Femur (tissue), 1 donor: Measurements from ENCODE around the gene PDILT.
"Not testable (repeated sequence)": the region's sequence is repeated elsewhere in the genome, so short reads cannot be mapped to it uniquely, and the experiment has no call there.

Experiments
- DNase-seq: peaks from one replicate; pipeline ENCODE4 v3.0.0-alpha.2; 2017

The PDILT gene

GRCh38 chr16:20404637-20405036 is at the start of gene PDILT:
Gene PDILT (minus strand): TSS chr16:20404737. CDS start chr16:20399300, 5,437 bp downstream.
- DNase-seq = no peak

GRCh38 chr16:20453633-20454032 is 49.1 kb upstream of the PDILT start:
- DNase-seq = not testable (repeated sequence)

- not testable (repeated sequence) for DNase-seq
Observed at GRCh38 chr16:20451364-20451763, 46.8 kb upstream of the PDILT start, which contains the start of gene ACSM2A. Gene ACSM2A (plus strand): TSS chr16:20451521. CDS start chr16:20460115, 8,594 bp downstream.

- not testable (repeated sequence) for DNase-seq
Observed at GRCh38 chr16:20446652-20447393, 42.3 kb upstream of the PDILT start.

GRCh38 chr16:20441859-20442258 is 37.3 kb upstream of the PDILT start:
- DNase-seq = not testable (repeated sequence)

GRCh38 chr16:20441191-20441590 is 36.7 kb upstream of the PDILT start:
- no peak for DNase-seq

GRCh38 chr16:20440731-20441130 is 36.2 kb upstream of the PDILT start:
- not testable (repeated sequence) for DNase-seq

GRCh38 chr16:20439820-20440231 is 35.3 kb upstream of the PDILT start:
- not testable (repeated sequence) for DNase-seq

- DNase-seq = not testable (repeated sequence)
Observed at GRCh38 chr16:20438950-20439349, 34.4 kb upstream of the PDILT start.

- no peak for DNase-seq
Observed at GRCh38 chr16:20430948-20431347, 26.4 kb upstream of the PDILT start.

- DNase-seq = not testable (repeated sequence)
Observed at GRCh38 chr16:20430480-20430879, 25.9 kb upstream of the PDILT start.

- not testable (repeated sequence) for DNase-seq
Observed at GRCh38 chr16:20429499-20429898, 25.0 kb upstream of the PDILT start.

- DNase-seq = not testable (repeated sequence)
Observed at GRCh38 chr16:20427401-20427797, 22.9 kb upstream of the PDILT start.

GRCh38 chr16:20424129-20424866 is 19.8 kb upstream of the PDILT start:
- no peak for DNase-seq

GRCh38 chr16:20423772-20424128 is 19.2 kb upstream of the PDILT start:
- DNase-seq = not testable (repeated sequence)

GRCh38 chr16:20421748-20422147 is 17.2 kb upstream of the PDILT start:
- DNase-seq = not testable (repeated sequence)

GRCh38 chr16:20419093-20419492 is 14.6 kb upstream of the PDILT start:
- not testable (repeated sequence) for DNase-seq

- no peak for DNase-seq
Observed at GRCh38 chr16:20415541-20415940, 11.0 kb upstream of the PDILT start.

- no peak for DNase-seq
Observed at GRCh38 chr16:20411055-20411454, 6.5 kb upstream of the PDILT start.

GRCh38 chr16:20410121-20410723 is 5.7 kb upstream of the PDILT start:
- DNase-seq = no peak

GRCh38 chr16:20409398-20410120 is 5.0 kb upstream of the PDILT start, which contains the start of gene ACSM5:
Gene ACSM5 (plus strand): TSS chr16:20409534. CDS start chr16:20411485, 1,951 bp downstream.
- peak; percentile 22 for DNase-seq

GRCh38 chr16:20402651-20403050 is 1.9 kb downstream of the PDILT start:
- DNase-seq = no peak
